HEK293 (cell line): ENCODE data around the gene MGAT4C.

Experiments
- CTCF ChIA-PET: fragments of 350-600 bp; formaldehyde crosslinking; extraction: SDS; loops from one replicate; lab custom pipeline; 2021; ENCODE audit warnings: antibody characterized with exemption; lab: Yijun Ruan, JAX
- POLR2A ChIA-PET: fragments of 300-600 bp; formaldehyde crosslinking; extraction: SDS; loops from one replicate; lab custom pipeline; 2020; ENCODE audit warnings: antibody characterized with exemption, inconsistent platforms; lab: Yijun Ruan, JAX
- H3K27ac ChIP-seq: fragments of 200-500 bp; sonication (Bioruptor generic); 2 replicates; pipeline ENCODE4 v1.5.1; 2014; ENCODE audit warnings: low read depth, low read length, control low read depth, inconsistent platforms; ENCODE audit errors: extremely low read depth
- H3K36me3 ChIP-seq, 2 experiments: fragments of 200-500 bp in 1 of 2; sonication (Bioruptor generic) in 1 of 2; 1 replicate in 1 of 2; 2 replicates in 1 of 2; pipeline ENCODE4 v1.5.1; 2014 to 2017; ENCODE audit warnings: inconsistent platforms in 2 of 2, low read length in 2 of 2; ENCODE audit not compliant: control insufficient read depth in 2 of 2, insufficient read depth in 1 of 2
- H3K4me1 ChIP-seq: fragments of 200-500 bp; sonication (Bioruptor generic); 2 replicates; pipeline ENCODE4 v1.5.1; 2014; ENCODE audit warnings: mild to moderate bottlenecking, low read length, inconsistent platforms; ENCODE audit not compliant: control insufficient read depth, insufficient read depth
- H3K4me3 ChIP-seq: 2 replicates; pipeline ENCODE4 v1.5.1; 2011; ENCODE audit warnings: low read depth, mild to moderate bottlenecking, control low read depth, low read length, moderate library complexity
- H3K9me3 ChIP-seq: fragments of 200-500 bp; sonication (Bioruptor generic); 2 replicates; pipeline ENCODE4 v1.5.1; 2014; ENCODE audit warnings: low read depth, low read length, inconsistent platforms; ENCODE audit not compliant: control insufficient read depth, insufficient read depth
- BCL6B ChIP-seq: fragments of 450-650 bp; formaldehyde crosslinking; IDR thresholded peaks from 2 replicates; pipeline ENCODE4 v1.5.1; 2017; ENCODE audit warnings: missing biosample characterization, missing genetic modification characterization
- CTCF ChIP-seq: fragments of 450-650 bp; formaldehyde crosslinking; IDR thresholded peaks from 2 replicates; pipeline ENCODE4 v1.5.1; 2016; ENCODE audit warnings: missing biosample characterization, missing genetic modification characterization
- FEZF1 ChIP-seq: fragments of 450-650 bp; formaldehyde crosslinking; IDR thresholded peaks from 2 replicates; pipeline ENCODE4 v1.5.1; 2016; ENCODE audit warnings: missing biosample characterization, missing genetic modification characterization
- GLI4 ChIP-seq: fragments of 450-650 bp; formaldehyde crosslinking; IDR thresholded peaks from 2 replicates; pipeline ENCODE4 v1.5.1; 2016; ENCODE audit warnings: missing biosample characterization, missing genetic modification characterization
- HOXA7 ChIP-seq: sonication (generic); formaldehyde crosslinking; IDR thresholded peaks from 2 replicates; pipeline ENCODE4 v1.8.1; 2022; ENCODE audit warnings: missing genetic modification reagents, borderline replicate concordance
- HOXC10 ChIP-seq: sonication (generic); formaldehyde crosslinking; IDR thresholded peaks from 2 replicates; pipeline ENCODE4 v1.8.1; 2023; ENCODE audit warnings: mild to moderate bottlenecking, missing genetic modification reagents
- KLF17 ChIP-seq: fragments of 450-650 bp; formaldehyde crosslinking; IDR thresholded peaks from 2 replicates; pipeline ENCODE4 v1.5.1; 2016; ENCODE audit warnings: missing biosample characterization, missing genetic modification characterization
- REPIN1 ChIP-seq: fragments of 450-650 bp; formaldehyde crosslinking; IDR thresholded peaks from 2 replicates; pipeline ENCODE4 v1.5.1; 2017; ENCODE audit warnings: missing biosample characterization, missing genetic modification characterization, low read depth
- ZBTB48 ChIP-seq: fragments of 450-650 bp; formaldehyde crosslinking; IDR thresholded peaks from 2 replicates; pipeline ENCODE4 v1.5.1; 2016; ENCODE audit warnings: missing biosample characterization, missing genetic modification characterization
- ZNF146 ChIP-seq: fragments of 450-650 bp; formaldehyde crosslinking; IDR thresholded peaks from 2 replicates; pipeline ENCODE4 v1.5.1; 2016; ENCODE audit warnings: missing biosample characterization, missing genetic modification characterization
- ZNF148 ChIP-seq: fragments of 450-650 bp; formaldehyde crosslinking; IDR thresholded peaks from 2 replicates; pipeline ENCODE4 v1.5.0; 2017; ENCODE audit warnings: missing biosample characterization, missing genetic modification characterization, borderline replicate concordance
- ZNF202 ChIP-seq: fragments of 450-650 bp; formaldehyde crosslinking; IDR thresholded peaks from 2 replicates; pipeline ENCODE4 v1.5.1; 2016; ENCODE audit warnings: missing biosample characterization, missing genetic modification characterization, borderline replicate concordance
- ZNF555 ChIP-seq: fragments of 450-650 bp; formaldehyde crosslinking; conservative IDR thresholded peaks from 2 replicates; pipeline ENCODE4 v1.5.1; 2017; ENCODE audit warnings: missing biosample characterization, mild to moderate bottlenecking, missing genetic modification characterization, inconsistent platforms
- ZNF561 ChIP-seq: fragments of 450-650 bp; IDR thresholded peaks from 2 replicates; pipeline ENCODE4 v1.5.1; 2018; ENCODE audit warnings: missing biosample characterization, missing genetic modification characterization, borderline replicate concordance
- ZNF596 ChIP-seq: fragments of 450-650 bp; IDR thresholded peaks from 2 replicates; pipeline ENCODE4 v1.5.0; 2018; ENCODE audit warnings: missing biosample characterization, mild to moderate bottlenecking, missing genetic modification characterization, moderate library complexity
- ZNF785 ChIP-seq: fragments of 450-650 bp; formaldehyde crosslinking; IDR thresholded peaks from 2 replicates; pipeline ENCODE4 v1.5.1; 2016; ENCODE audit warnings: missing biosample characterization, missing genetic modification characterization
- ZNF792 ChIP-seq: fragments of 450-650 bp; formaldehyde crosslinking; IDR thresholded peaks from 2 replicates; pipeline ENCODE4 v1.5.1; 2016; ENCODE audit warnings: missing biosample characterization, missing genetic modification characterization
- ZSCAN30 ChIP-seq: fragments of 450-650 bp; IDR thresholded peaks from 2 replicates; pipeline ENCODE4 v1.5.1; 2018; ENCODE audit warnings: missing biosample characterization, mild to moderate bottlenecking, missing genetic modification characterization, moderate library complexity

MGAT4C gene

GRCh38 chr12:86265329-86265695 lies 9.1 kb upstream of the MGAT4C start:
- no peaks in the 10 kb centered on the region for H3K36me3 ChIP-seq
- TF ChIP-seq ZNF792 (no peak), ZNF146 (tag by site-specific recombination) (no peak), ZNF785 (tag by site-specific recombination) (no peak), KLF17 (tag by site-specific recombination) (no peak), ZNF561 (tag by site-specific recombination) (no peak), ZBTB48 (no peak), ZNF596 (tag by site-specific recombination) (no peak), ZSCAN30 (no peak), FEZF1 (no peak), ZNF202 (tag by site-specific recombination) (no peak), HOXC10 (CRISPR knock-in tag) (no peak), ZNF148 (no peak), BCL6B (tag by site-specific recombination) (no peak), HOXA7 (CRISPR knock-in tag) (no peak), REPIN1 (tag by site-specific recombination) (no peak)
- no peaks in the 10 kb centered on the region for H3K9me3 ChIP-seq
- H3K27ac ChIP-seq: no peak overlapping the region
- no peaks in the 10 kb centered on the region for H3K4me1 ChIP-seq
- ChIA-PET CTCF (no interaction called here), POLR2A (no interaction called here)
- no peak overlapping the region for H3K4me3 ChIP-seq

- Histone ChIP-seq H3K4me1 (no peaks in the 10 kb centered on the region), H3K36me3 (no peaks in the 10 kb centered on the region), H3K27ac (no peak overlapping the region), H3K9me3 (no peaks in the 10 kb centered on the region)
- no peak for TF ChIP-seq ZNF555 (tag by site-specific recombination)
- no peak for TF ChIP-seq CTCF (tag by site-specific recombination)
- no peak for TF ChIP-seq GLI4 (tag by site-specific recombination)
- TF ChIP-seq, all 188 proteins: peak for 0
- no peak overlapping the region for H3K4me3 ChIP-seq
- ChIA-PET POLR2A (no interaction called here), CTCF (no interaction called here)
Observed at GRCh38 chr12:86264451-86265328, 8.5 kb upstream of the MGAT4C start.
